HepG2 (cell line): Measurements from ENCODE around the gene ADAT3. TPM values are rescaled to one million over a fixed set of nuclear protein-coding genes. Genes with fewer than 3 reads are reported as not detected.
A peak's percentile ranks its signal among the peaks of the same experiment; 100 is the strongest.

Experiments used
- AHR ChIP-seq: IDR thresholded peaks from 2 replicates; pipeline ENCODE4 v1.6.1; 2018; ENCODE audit warnings: missing genetic modification reagents, missing compliant biosample characterization
- HMGA1 ChIP-seq: sonication (generic); formaldehyde crosslinking; conservative IDR thresholded peaks from 2 replicates; pipeline ENCODE4 v1.4.0; 2020; ENCODE audit warnings: missing genetic modification reagents
- KAT7 ChIP-seq: IDR thresholded peaks from 2 replicates; pipeline ENCODE4 v1.6.1; 2018; ENCODE audit warnings: borderline replicate concordance, missing compliant biosample characterization
- MED13 ChIP-seq: sonication (generic); formaldehyde crosslinking; IDR thresholded peaks from 2 replicates; pipeline ENCODE4 v1.5.0; 2020; ENCODE audit warnings: missing genetic modification reagents
- NFE2 ChIP-seq: sonication (generic); formaldehyde crosslinking; IDR thresholded peaks from 2 replicates; pipeline ENCODE4 v1.4.0; 2020; ENCODE audit warnings: missing genetic modification reagents
- RFX1 ChIP-seq: fragments of 450-650 bp; IDR thresholded peaks from 2 replicates; pipeline ENCODE4 v1.6.1; 2017
- THAP7 ChIP-seq: sonication (generic); formaldehyde crosslinking; IDR thresholded peaks from 2 replicates; pipeline ENCODE4 v1.8.1; 2023; ENCODE audit warnings: mild to moderate bottlenecking, missing genetic modification reagents
- ZFX ChIP-seq: sonication (generic); formaldehyde crosslinking; IDR thresholded peaks from 2 replicates; pipeline ENCODE4 v1.4.0; 2020; ENCODE audit warnings: mild to moderate bottlenecking, low read depth, missing genetic modification reagents, moderate library complexity
- ZMYM2 ChIP-seq: sonication (generic); formaldehyde crosslinking; IDR thresholded peaks from 2 replicates; pipeline ENCODE4 v1.8.0; 2022; ENCODE audit warnings: mild to moderate bottlenecking, missing genetic modification reagents
- ZNF207 ChIP-seq: fragments of 450-650 bp; IDR thresholded peaks from 2 replicates; pipeline ENCODE4 v1.6.1; 2016; ENCODE audit warnings: antibody characterized with exemption, borderline replicate concordance
- ZNF263 ChIP-seq: sonication (generic); formaldehyde crosslinking; IDR thresholded peaks from 2 replicates; pipeline ENCODE4 v1.4.0; 2020; ENCODE audit warnings: missing genetic modification reagents
- ZNF282 ChIP-seq: fragments of 450-650 bp; IDR thresholded peaks from 2 replicates; pipeline ENCODE4 v1.6.1; 2018; ENCODE audit not compliant: partially characterized antibody
- ZNF34 ChIP-seq: sonication (generic); formaldehyde crosslinking; IDR thresholded peaks from 2 replicates; pipeline ENCODE4 v1.4.0; 2020; ENCODE audit warnings: mild to moderate bottlenecking, missing genetic modification reagents, borderline replicate concordance
- ZNF530 ChIP-seq: sonication (generic); formaldehyde crosslinking; IDR thresholded peaks from 2 replicates; pipeline ENCODE4 v1.5.0; 2020; ENCODE audit warnings: low read depth, mild to moderate bottlenecking, missing genetic modification reagents
- ZNF569 ChIP-seq: sonication (generic); formaldehyde crosslinking; IDR thresholded peaks from 2 replicates; pipeline ENCODE4 v1.5.0; 2020; ENCODE audit warnings: mild to moderate bottlenecking, missing genetic modification reagents, moderate library complexity, borderline replicate concordance
- ZNF607 ChIP-seq: sonication (generic); formaldehyde crosslinking; IDR thresholded peaks from 2 replicates; pipeline ENCODE4 v1.5.1; 2020; ENCODE audit warnings: missing genetic modification reagents, mild to moderate bottlenecking, borderline replicate concordance
- ZNF629 ChIP-seq: sonication (generic); formaldehyde crosslinking; conservative IDR thresholded peaks from 2 replicates; pipeline ENCODE4 v1.5.0; 2020; ENCODE audit warnings: missing genetic modification reagents
- ZNF660 ChIP-seq: sonication (generic); formaldehyde crosslinking; IDR thresholded peaks from 2 replicates; pipeline ENCODE4 v1.5.1; 2020; ENCODE audit warnings: mild to moderate bottlenecking, low read depth, missing genetic modification reagents, borderline replicate concordance
- ZNF670 ChIP-seq: sonication (generic); formaldehyde crosslinking; IDR thresholded peaks from 2 replicates; pipeline ENCODE4 v1.8.0; 2022; ENCODE audit warnings: mild to moderate bottlenecking, missing genetic modification reagents, borderline replicate concordance
- ZNF792 ChIP-seq: IDR thresholded peaks from 2 replicates; pipeline ENCODE4 v1.6.1; 2016
- polyA plus RNA-seq, 8 experiments: library from polyadenylated mRNA; depleted of rRNA in 3 of 8; stranded (reverse) in 7 of 8; unstranded in 1 of 8; fragments of >200 nt; fragmentation: Illumina TruSeq in 4 of 8; extraction: Trizol in 4 of 8; gene quantifications; 2 replicates each; pipeline versions ENCODE4 v1.2.1 to v1.2.3, GENCODE V29; 2011 to 2016; ENCODE audit warnings: low read depth in 4 of 8, missing spikeins in 1 of 8, mixed read lengths in 1 of 8; ENCODE audit not compliant: insufficient read depth in 1 of 8
- total RNA-seq, 5 experiments: library from RNA; depleted of rRNA; stranded (reverse); fragments of >200 nt; fragmentation: Illumina TruSeq; extraction: Trizol; gene quantifications; 2 replicates each; pipeline ENCODE4 v1.2.3, GENCODE V29; 2016; ENCODE audit warnings: low read depth in 1 of 5
- TF ChIP-seq, protein P1 (sequence below): sonication (generic); formaldehyde crosslinking; IDR thresholded peaks from 2 replicates; pipeline ENCODE4 v1.4.0; 2020; ENCODE audit warnings: missing genetic modification reagents
- TF ChIP-seq, protein P2 (sequence below): sonication (generic); formaldehyde crosslinking; IDR thresholded peaks from 2 replicates; pipeline ENCODE4 v1.4.0; 2020; ENCODE audit warnings: missing genetic modification reagents

Gene ADAT3
- total and polyA plus RNA-seq, 2 of the 13 experiments (the other 11 are each of a cell fraction or from before 2014, with no cell fraction given) = 0.95 to 3.5 TPM

GRCh38 chr19:1905110-1905862 is at the start of gene ADAT3, which contains the start of gene SCAMP4 (continued):
- TF ChIP-seq, protein P1, sequence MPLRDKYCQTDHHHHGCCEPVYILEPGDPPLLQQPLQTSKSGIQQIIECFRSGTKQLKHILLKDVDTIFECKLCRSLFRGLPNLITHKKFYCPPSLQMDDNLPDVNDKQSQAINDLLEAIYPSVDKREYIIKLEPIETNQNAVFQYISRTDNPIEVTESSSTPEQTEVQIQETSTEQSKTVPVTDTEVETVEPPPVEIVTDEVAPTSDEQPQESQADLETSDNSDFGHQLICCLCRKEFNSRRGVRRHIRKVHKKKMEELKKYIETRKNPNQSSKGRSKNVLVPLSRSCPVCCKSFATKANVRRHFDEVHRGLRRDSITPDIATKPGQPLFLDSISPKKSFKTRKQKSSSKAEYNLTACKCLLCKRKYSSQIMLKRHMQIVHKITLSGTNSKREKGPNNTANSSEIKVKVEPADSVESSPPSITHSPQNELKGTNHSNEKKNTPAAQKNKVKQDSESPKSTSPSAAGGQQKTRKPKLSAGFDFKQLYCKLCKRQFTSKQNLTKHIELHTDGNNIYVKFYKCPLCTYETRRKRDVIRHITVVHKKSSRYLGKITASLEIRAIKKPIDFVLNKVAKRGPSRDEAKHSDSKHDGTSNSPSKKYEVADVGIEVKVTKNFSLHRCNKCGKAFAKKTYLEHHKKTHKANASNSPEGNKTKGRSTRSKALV (CRISPR knock-in tag) = peak; percentile 68; the same call in 1 of the 2 replicates
- TF ChIP-seq ZNF629 (CRISPR knock-in tag) = no peak
- TF ChIP-seq RFX1 = peak; percentile 51; the same call in 1 of the 2 replicates
- no peak for TF ChIP-seq ZNF207
- 0 out of 2 replicates have a peak, but pooled peaks have one; percentile 49 for TF ChIP-seq MED13 (CRISPR knock-in tag)
- TF ChIP-seq ZMYM2 (CRISPR knock-in tag) = no peak
- no peak for TF ChIP-seq HMGA1 (CRISPR knock-in tag)
- TF ChIP-seq ZNF607 (CRISPR knock-in tag) = peak; percentile 74; the same call in 1 of the 2 replicates
- TF ChIP-seq ZFX = peak; percentile 79
- TF ChIP-seq ZNF34 (CRISPR knock-in tag) = peak; percentile 75; the same call in 1 of the 2 replicates
- TF ChIP-seq, protein P2, sequence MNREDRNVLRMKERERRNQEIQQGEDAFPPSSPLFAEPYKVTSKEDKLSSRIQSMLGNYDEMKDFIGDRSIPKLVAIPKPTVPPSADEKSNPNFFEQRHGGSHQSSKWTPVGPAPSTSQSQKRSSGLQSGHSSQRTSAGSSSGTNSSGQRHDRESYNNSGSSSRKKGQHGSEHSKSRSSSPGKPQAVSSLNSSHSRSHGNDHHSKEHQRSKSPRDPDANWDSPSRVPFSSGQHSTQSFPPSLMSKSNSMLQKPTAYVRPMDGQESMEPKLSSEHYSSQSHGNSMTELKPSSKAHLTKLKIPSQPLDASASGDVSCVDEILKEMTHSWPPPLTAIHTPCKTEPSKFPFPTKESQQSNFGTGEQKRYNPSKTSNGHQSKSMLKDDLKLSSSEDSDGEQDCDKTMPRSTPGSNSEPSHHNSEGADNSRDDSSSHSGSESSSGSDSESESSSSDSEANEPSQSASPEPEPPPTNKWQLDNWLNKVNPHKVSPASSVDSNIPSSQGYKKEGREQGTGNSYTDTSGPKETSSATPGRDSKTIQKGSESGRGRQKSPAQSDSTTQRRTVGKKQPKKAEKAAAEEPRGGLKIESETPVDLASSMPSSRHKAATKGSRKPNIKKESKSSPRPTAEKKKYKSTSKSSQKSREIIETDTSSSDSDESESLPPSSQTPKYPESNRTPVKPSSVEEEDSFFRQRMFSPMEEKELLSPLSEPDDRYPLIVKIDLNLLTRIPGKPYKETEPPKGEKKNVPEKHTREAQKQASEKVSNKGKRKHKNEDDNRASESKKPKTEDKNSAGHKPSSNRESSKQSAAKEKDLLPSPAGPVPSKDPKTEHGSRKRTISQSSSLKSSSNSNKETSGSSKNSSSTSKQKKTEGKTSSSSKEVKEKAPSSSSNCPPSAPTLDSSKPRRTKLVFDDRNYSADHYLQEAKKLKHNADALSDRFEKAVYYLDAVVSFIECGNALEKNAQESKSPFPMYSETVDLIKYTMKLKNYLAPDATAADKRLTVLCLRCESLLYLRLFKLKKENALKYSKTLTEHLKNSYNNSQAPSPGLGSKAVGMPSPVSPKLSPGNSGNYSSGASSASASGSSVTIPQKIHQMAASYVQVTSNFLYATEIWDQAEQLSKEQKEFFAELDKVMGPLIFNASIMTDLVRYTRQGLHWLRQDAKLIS = no peak
- no peak for TF ChIP-seq THAP7 (CRISPR knock-in tag)
- no peak for TF ChIP-seq ZNF660 (CRISPR knock-in tag)
- TF ChIP-seq ZNF792 (CRISPR knock-in tag) = peak; percentile 7; the same call in 1 of the 2 replicates
- TF ChIP-seq NFE2 = no peak
- peak; percentile 61; the same call in 1 of the 2 replicates for TF ChIP-seq ZNF263 (CRISPR knock-in tag)
- no peak for TF ChIP-seq KAT7
- no peak for TF ChIP-seq AHR
- no peak for TF ChIP-seq ZNF670 (CRISPR knock-in tag)
- TF ChIP-seq ZNF530 = no peak
- TF ChIP-seq ZNF282 = no peak
- no peak for TF ChIP-seq ZNF569 (CRISPR knock-in tag)
